GM12801 (cell line): ENCODE data around the gene ZNF587B.

Source experiments
- CTCF ChIP-seq: IDR thresholded peaks from one replicate; pipeline ENCODE4 v1.5.1; 2011; ENCODE audit warnings: control low read depth; ENCODE audit not compliant: insufficient read length; ENCODE audit errors: extremely low read depth

ZNF587B gene

GRCh38 chr19:57830071-57830602, at the start of gene ZNF587B:
Gene ZNF587B (plus strand): TSS chr19:57830299. CDS start chr19:57830529, 230 bp downstream.
- TF ChIP-seq CTCF, result no peak

- TF ChIP-seq CTCF, result no peak
These were observed 43.8 kb upstream of the ZNF587B start for GRCh38 chr19:57786286-57786685.

GRCh38 chr19:57786906-57787305, 43.2 kb upstream of the ZNF587B start:
- TF ChIP-seq CTCF, result no peak

- TF ChIP-seq CTCF, result no peak
These were observed 41.9 kb upstream of the ZNF587B start for GRCh38 chr19:57788114-57788692.

GRCh38 chr19:57789288-57789687, 40.8 kb upstream of the ZNF587B start:
- no peak for TF ChIP-seq CTCF

GRCh38 chr19:57800696-57801095, 29.4 kb upstream of the ZNF587B start:
- TF ChIP-seq CTCF, result no peak

GRCh38 chr19:57802269-57802668, 27.8 kb upstream of the ZNF587B start:
- no peak for TF ChIP-seq CTCF
